HG03457 (cell line): ENCODE results near the gene GRIN1.
A peak's percentile ranks its signal among the peaks of the same experiment; 100 is the strongest.

Experiments
- ATAC-seq: cut with Tn5 transposase; IDR thresholded peaks from one replicate; pipeline ENCODE4 v1.9.1; 2021; ENCODE audit warnings: moderate number of reproducible peaks; ENCODE audit not compliant: unreplicated experiment

The GRIN1 gene

DNA sequence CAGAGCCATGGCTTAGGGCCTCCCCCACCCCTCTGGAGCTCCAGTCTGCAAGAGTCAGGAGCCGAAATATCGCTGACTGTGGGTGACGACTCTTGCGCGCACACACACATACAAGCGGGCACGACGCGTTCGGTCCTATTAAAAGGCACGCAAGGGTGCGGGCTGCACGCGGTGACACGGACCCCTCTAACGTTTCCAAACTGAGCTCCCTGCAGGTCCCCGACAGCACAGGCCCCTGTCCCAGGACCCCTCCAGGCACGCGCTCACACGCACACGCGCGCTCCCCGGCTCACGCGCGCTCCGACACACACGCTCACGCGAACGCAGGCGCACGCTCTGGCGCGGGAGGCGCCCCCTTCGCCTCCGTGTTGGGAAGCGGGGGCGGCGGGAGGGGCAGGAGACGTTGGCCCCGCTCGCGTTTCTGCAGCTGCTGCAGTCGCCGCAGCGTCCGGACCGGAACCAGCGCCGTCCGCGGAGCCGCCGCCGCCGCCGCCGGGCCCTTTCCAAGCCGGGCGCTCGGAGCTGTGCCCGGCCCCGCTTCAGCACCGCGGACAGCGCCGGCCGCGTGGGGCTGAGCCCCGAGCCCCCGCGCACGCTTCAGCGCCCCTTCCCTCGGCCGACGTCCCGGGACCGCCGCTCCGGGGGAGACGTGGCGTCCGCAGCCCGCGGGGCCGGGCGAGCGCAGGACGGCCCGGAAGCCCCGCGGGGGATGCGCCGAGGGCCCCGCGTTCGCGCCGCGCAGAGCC lies at the start of gene GRIN1:
TSS of gene GRIN1 (plus strand) at position 433 of the 746 bp plus-strand sequence. CDS start 333 bp downstream, outside the sequence.
- ATAC-seq = no peak

DNA sequence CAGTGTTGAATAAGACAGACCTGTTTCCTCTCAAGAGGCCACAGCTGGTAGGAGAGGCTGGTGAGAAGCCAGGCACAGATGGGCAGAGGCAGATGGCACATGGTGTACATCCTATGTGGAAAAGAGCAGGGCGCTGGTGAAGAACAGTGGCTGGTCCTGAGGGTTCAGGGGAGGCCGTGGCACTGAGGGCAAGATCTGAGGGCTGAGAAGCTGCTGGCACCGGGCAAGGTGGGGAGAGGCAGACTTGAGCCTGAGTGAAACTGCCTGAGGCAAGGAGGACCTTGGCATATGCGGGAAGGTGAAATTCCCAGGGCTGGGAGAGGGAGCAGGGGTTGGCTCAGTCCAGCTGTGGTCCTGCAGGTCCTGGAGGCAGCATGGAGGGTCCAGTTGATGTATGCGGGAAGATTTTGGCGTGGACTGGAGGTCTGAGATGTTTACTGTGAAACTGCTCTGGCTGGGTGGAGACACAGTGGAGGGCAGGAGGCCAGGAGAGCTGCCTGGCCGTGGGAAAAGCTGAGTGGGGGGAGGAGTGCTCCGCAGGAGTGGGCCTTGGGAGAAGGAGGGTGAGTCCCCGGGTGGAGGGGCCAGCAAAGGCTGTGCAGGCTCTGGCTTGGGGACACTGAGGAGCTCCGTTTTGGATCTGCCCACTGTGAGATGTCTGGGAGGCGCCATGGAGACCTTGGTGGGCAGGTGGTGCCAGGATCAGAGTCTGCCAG lies 49.6 kb upstream of the GRIN1 start:
- ATAC-seq = no peak

DNA sequence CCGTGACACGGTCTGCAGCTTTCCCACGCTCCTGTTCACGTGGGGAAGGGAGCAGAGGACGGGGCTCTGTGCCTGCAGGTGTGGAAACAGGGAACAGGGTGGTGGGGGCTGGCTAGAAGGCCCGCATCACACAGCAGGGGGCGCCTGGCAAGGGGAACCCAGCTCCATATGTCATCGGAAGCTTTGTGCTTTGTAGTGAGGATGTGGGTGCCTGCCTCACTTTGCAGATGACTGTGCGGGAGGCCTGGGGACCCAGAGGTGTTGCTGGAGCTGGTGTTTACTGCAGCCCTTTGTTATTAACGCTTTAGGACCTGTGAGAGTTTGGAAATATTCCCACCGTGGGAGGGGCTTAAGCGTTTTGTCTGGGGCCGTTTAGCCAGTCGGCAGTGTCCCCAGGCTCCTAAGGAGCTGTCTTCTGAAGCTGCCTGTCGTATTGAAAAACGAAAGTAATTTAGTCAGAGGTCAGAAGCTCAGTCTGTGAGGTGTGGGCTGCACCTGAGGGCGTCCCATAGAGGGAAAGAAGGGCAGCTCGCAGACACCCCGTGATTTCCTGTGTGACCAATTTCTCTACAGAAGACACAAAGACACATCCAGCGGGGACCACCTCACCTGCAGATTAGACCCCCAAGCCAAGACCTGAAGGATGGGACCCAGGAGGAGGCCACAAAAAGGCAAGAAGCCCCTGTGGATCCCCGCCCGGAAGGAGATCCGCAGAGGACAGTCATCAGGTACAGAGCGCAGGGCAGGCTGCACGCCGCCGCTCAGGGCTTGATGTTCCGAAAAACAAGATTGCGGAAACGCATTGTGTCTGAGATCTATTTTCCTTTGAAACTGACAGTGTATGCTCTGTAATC lies 43.1 kb upstream of the GRIN1 start:
- peak; percentile 46 for ATAC-seq

DNA sequence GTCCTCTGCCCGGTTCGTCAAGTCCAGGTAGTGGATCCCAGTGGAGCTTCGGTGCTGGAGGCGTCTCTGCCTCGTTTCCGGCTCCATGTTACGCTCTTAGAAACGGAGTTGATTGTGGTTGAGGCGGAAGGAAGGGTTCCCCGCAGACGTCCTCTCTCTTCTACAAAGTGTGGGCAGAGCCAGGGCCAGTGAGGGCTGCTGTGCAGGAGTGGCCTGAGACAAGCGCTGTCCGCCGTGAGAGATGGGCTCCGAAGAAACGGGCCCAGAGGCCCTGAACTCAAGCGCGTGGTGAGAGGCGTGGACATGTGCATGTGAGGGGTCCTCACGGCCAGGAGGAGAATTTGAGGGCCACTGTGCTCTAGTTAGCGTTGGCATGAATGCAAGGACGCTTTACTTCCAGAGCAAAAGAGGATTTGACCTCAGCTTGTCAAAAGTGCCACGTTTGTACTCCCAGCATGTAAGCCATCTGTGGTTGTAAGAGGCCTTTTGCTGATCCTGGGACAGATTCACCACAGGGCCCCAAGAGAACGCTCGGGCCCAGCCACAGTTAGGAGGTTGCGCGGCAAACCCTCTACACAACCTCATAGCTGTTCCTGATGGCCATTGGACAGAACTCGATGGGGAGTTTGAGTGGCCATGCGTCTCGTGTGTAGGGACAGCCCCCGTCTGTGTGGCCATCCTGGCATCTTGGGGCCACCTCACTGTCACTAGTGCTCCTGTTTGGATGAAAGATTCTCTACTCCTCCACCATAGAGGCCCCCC lies 42.0 kb upstream of the GRIN1 start:
- no peak for ATAC-seq

DNA sequence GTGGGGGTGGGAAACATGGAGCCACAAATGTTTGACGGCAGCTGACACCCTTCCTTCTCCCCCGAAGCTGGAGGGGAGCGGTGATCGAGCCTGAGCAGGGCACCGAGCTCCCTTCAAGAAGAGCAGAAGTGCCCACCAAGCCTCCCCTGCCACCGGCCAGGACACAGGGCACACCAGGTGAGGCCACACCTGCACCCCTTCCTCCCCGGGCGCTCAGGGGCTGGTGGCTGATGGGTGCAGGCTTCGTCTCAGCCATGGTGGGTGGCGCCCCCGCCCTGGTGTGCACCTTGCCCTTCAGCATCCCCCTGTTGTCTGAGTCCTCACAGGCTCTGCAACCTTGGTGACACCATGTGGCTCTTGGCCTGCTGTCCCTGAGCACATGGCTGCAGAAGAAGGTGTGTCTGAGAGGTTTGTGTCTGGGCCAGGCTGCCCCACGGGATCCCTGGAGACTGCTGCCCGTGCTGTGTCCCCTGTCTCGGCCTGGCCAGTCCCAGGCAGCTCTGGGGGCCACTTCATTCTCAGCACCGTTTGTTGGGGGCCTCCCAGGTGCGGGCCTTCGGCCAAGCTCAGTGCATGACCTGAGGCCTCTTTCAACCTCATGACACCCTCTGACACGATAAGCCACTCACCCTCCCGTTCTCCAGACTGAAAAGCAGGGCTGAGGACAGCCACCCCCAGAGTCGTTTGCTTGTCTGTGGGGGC lies 41.0 kb upstream of the GRIN1 start:
- no peak for ATAC-seq

DNA sequence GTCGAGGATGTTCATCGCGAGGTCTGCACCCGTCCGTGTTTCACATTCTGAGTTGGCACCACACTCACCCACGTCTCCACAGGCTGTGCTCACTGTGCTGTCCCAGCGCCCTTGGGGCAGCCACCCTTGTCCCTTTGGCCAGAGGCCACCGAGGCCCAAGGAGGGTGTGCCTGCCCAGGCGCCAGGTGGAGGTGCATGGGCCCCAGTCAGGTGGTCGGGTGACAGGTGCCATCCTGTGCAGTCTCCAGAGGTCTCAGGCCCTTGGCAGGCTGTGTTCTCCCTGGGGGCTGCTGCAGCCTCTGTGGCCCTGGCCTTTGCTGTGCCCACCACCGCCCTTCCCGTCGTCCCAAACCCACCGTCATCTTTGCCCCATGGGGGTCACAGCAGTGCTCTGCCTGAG lies 39.7 kb upstream of the GRIN1 start:
- no peak for ATAC-seq

DNA sequence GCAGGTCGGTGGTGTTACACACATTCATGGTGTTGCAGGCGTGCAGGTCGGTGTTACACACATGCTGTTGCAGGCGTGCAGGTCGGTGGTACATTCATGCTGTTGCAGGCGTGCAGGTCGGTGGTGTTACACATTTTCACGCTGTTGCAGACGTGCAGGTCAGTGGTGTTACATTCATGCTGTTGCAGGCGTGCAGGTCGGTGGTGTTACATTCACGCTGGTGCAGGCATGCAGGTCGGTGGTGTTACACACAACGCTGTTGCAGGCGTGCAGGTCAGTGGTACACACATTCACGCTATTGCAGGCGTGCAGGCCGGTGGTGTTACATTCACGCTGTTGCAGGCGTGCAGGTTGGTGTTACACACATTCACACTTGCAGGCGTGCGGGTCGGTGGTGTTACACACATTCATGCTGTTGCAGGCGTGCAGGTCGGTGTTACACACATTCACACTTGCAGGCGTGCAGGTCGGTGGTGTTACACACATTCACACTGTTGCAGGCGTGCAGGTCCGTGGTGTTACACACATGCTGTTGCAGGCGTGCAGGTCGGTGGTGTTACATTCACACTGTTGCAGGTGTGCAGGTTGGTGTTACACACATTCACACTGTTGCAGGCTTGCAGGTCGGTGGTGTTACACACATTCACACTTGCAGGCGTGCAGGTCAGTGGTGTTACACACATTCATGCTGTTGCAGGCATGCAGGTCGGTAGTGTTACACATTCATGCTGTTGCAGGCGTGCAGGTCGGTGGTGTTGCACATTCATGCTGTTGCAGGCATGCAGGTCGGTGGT lies 35.6 kb upstream of the GRIN1 start:
- ATAC-seq = no peak

DNA sequence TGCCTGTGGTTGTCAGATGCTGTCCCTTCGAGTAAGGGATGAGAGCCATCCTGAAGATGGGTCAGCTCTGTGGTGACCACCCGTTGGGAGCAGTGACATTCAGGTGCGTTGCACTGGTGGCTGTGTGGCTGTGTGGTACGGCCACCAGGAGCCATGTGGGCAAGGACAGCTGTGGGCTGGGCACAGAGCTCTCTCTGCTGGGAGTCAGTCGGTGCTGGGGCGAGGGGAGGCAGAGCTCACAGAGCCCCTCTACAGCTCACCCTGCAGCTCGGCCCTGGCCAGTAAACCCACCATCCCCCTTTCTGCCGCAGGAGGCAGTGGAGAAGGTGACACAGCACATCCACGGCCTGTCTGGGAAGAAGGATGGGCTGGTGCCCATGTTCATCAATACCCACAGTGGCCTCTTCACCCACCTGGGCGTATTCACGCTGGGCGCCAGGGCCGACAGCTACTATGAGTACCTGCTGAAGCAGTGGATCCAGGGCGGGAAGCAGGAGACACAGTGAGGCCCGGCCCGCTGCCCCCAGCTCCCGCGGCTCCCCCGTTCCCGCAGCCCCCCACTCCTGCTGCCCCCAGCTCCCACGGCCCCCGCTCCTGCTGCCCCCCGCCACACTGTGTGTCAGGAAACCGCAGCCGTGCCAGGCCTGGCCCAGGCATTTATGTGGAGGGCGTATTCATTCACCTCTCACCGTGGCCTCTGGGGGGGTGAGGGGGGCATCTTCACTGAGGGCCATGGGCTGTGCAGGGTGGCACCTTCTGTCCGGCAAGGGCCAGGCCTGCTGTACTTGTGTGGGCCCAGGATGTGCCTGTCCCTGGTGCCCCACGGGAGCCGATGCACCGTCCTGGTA lies 32.9 kb upstream of the GRIN1 start:
- ATAC-seq = no peak

DNA sequence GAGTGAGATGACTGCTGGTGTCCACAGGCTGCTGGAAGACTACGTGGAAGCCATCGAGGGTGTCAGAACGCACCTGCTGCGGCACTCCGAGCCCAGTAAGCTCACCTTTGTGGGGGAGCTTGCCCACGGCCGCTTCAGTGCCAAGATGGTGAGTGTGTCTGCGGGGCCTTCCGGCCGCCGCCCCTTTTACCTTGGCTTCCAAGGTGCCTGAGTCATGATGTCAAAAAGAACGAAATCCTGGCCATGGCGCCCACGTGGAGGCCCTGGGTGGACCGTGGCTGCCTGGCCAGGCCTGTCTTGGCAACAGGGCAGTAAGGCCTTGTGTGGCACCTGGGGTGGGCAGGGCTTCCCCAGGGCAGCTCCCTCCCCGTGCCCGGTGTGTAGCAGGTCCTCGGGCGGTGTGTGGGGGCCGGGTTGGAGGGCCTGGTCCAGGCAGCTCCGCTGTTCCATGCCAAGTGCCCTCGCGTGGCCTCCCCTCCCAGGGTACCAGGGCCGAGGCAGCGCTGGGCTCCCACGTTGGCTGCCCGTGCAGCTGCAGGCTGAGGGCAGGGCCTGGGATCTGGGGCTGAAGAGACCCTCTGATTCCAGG lies 32.2 kb upstream of the GRIN1 start:
- no peak for ATAC-seq

DNA sequence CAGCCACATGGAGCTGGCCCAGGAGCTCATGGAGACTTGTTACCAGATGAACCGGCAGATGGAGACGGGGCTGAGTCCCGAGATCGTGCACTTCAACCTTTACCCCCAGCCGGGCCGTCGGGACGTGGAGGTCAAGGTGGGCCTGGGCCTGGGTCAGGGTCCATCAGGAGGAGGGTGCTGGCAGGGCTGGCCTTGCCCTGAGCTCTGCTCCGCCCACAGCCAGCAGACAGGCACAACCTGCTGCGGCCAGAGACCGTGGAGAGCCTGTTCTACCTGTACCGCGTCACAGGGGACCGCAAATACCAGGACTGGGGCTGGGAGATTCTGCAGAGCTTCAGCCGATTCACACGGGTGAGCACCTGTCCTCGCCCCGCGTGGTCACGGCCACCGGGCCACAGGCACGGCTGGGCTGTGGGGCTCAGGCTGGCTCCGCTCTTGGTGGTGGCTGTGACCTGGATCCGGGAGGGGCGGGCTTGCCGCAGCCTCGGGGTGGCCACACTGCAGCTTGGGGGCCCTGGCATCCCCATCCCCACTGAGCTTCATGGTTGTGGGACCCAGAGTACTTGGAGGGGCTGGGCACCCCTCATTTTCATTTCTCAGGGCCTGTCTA lies 31.5 kb upstream of the GRIN1 start:
- no peak for ATAC-seq

DNA sequence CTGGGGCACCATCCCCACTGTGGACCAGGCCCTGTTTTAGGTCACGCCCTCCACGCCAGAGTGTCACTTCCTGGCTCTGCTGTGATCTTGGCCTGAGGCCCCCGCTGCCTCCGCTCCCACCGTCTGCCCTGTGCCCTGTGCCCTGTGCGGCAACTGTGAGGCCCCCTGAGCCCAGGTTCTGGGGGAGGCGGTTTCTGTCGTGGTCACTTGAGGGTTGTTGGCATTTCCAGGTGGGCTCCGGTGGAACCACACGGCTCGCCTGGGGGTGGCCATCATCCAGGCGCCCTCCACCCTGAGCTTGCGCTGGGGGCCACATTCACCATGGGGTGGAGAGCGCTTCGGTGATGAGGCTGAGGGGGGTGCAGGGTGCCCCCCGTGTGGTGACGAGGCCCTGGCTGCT lies 31.0 kb upstream of the GRIN1 start:
- ATAC-seq = no peak

DNA sequence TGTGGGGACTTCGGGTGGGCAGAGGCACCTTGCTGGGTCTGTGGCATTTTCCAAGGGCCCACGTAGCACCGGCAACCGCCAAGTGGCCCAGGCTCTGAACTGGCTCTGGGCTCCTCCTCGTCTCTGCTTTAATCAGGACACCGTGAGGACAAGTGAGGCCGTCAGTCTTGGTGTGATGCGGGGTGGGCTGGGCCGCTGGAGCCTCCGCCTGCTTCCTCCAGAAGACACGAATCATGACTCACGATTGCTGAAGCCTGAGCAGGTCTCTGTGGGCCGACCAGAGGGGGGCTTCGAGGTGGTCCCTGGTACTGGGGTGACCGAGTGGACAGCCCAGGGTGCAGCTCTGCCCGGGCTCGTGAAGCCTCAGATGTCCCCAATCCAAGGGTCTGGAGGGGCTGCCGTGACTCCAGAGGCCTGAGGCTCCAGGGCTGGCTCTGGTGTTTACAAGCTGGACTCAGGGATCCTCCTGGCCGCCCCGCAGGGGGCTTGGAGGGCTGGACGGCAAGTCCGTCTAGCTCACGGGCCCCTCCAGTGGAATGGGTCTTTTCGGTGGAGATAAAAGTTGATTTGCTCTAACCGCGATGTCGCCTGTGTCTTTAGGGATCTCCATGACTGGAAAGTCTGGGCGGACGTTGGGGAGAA lies 30.2 kb upstream of the GRIN1 start:
- no peak for ATAC-seq

DNA sequence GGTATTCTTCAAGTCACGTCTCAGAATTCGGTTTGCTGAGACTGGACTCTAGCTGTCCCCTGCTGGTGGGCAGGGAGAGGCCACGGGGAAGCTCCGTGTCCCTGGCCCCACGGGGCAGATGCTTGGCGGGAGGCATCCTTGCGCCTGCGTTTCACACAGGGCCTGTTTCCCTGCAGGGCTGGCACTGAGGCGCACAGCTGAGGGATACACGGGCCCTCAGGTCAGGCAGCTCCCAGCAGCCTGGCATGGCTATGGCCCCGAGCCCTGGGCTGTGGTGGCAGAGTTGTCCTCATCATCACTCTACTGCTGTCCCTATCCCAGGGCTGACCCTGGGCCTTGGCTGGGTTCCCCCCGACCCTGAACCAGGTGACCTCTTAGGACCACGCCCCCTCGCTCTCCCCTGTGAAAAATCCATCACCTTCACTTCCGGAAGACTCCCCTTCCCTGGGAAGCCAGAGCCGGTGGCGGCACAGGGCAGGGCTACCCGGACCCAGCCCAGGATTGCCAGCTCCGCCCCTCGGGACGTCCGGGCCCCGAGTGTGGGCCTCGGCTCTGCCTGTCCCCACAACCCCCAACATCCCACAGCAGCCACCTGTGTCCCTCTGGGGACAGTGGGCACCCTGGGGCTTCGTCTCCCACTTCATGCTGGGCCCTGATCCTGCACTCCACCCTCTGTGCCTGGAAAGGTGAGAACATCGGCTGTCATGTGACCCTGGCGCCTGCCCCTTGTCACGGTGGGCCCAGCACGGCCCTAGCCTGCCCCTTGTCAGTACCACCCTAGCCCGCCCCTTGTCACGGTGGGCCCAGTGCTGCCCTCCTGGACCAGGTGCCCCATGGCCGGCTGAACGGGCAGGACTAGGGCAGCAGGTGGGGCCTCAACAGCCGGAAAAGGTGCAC lies 29.5 kb upstream of the GRIN1 start:
- ATAC-seq = no peak

DNA sequence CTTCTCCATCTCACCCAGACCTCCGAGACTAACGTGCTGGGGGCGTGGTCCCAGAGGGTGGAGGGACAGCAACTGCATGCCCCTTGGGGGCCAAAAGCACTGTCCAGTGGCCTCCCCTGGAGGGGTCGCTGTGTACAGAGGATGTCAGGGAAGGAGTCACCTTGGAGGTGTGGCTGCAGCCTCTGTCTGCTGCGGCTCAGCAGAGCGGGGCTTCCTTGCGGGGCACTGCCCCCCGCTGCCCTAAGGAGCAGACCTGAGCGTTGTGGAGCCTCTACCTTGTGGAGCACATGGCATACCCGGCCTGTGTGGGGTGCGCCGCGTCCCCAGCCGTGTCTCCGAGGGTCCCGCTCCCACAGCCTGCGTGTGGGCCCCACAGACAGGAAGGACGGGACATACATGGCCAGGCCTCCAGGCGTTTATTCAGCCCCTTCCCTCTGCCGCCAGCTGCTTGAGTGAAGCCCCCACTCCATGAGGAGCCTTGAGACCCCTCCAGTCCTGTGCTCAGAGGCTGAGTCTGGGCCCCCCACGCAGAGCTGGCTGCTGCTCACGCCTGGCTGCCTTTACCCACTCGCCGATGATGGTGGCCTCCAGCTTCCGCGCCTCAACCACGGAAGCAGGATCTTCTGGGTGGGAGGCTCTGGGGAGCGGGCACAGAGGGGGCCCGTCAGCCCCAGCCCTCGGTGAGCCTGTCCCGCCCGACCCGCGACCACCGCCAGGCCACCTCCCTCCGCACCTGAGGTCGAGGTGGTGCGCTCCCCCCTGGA lies 28.6 kb upstream of the GRIN1 start:
- no peak for ATAC-seq
